HepG2 (cell line): ENCODE measurements around the gene TTC19. TPM values are rescaled to one million over a fixed set of nuclear protein-coding genes. Genes with fewer than 3 reads are reported as not detected.

ENCODE experiments used
- AHDC1 ChIP-seq: sonication (generic); formaldehyde crosslinking; IDR thresholded peaks from 2 replicates; pipeline ENCODE4 v1.5.1; 2020; ENCODE audit warnings: mild to moderate bottlenecking, missing genetic modification reagents, borderline replicate concordance
- ARID5B ChIP-seq: IDR thresholded peaks from 2 replicates; pipeline ENCODE4 v1.4.0; 2020; ENCODE audit warnings: mild to moderate bottlenecking, missing genetic modification reagents
- HNF4G ChIP-seq, 2 experiments: sonication (generic) in 1 of 2; formaldehyde crosslinking in 1 of 2; IDR thresholded peaks; 2 replicates each; pipeline versions ENCODE4 v1.4.0 to v1.6.1; 2011 to 2020; ENCODE audit warnings: borderline replicate concordance in 2 of 2, low read depth in 2 of 2, mild to moderate bottlenecking in 2 of 2, low read length in 1 of 2, missing genetic modification reagents in 1 of 2, moderate library complexity in 1 of 2
- MLLT10 ChIP-seq: sonication (generic); formaldehyde crosslinking; IDR thresholded peaks from 2 replicates; pipeline ENCODE4 v1.4.0; 2020; ENCODE audit warnings: missing genetic modification reagents
- SATB2 ChIP-seq: sonication (generic); formaldehyde crosslinking; IDR thresholded peaks from 2 replicates; pipeline ENCODE4 v1.5.0; 2020; ENCODE audit warnings: missing genetic modification reagents
- ZBTB10 ChIP-seq: sonication (generic); formaldehyde crosslinking; IDR thresholded peaks from 2 replicates; pipeline ENCODE4 v1.4.0; 2020; ENCODE audit warnings: missing genetic modification reagents, borderline replicate concordance
- ZNF362 ChIP-seq: sonication (generic); formaldehyde crosslinking; IDR thresholded peaks from 2 replicates; pipeline ENCODE4 v1.4.0; 2020; ENCODE audit warnings: missing genetic modification reagents, mild to moderate bottlenecking, borderline replicate concordance
- polyA plus RNA-seq, 8 experiments: library from polyadenylated mRNA; depleted of rRNA in 3 of 8; stranded (reverse) in 7 of 8; unstranded in 1 of 8; fragments of >200 nt; fragmentation: Illumina TruSeq in 4 of 8; extraction: Trizol in 4 of 8; gene quantifications; 2 replicates each; pipeline versions ENCODE4 v1.2.1 to v1.2.3, GENCODE V29; 2011 to 2016; ENCODE audit warnings: low read depth in 4 of 8, missing spikeins in 1 of 8, mixed read lengths in 1 of 8; ENCODE audit not compliant: insufficient read depth in 1 of 8
- total RNA-seq, 5 experiments: library from RNA; depleted of rRNA; stranded (reverse); fragments of >200 nt; fragmentation: Illumina TruSeq; extraction: Trizol; gene quantifications; 2 replicates each; pipeline ENCODE4 v1.2.3, GENCODE V29; 2016; ENCODE audit warnings: low read depth in 1 of 5

TTC19 gene
- total and polyA plus RNA-seq, 2 of the 13 experiments (the other 11 are each of a cell fraction or from before 2014, with no cell fraction given), result 4.4 to 24.3 TPM

GRCh38 chr17:15967706-15968399, 31.8 kb upstream of the TTC19 start (continued):
- TF ChIP-seq AHDC1 (CRISPR knock-in tag) (0 out of 2 replicates have a peak, but pooled peaks have one; percentile 26), MLLT10 (no peak), HNF4G (IDR thresholded peaks at IDR 0.05; ENCODE audit: borderline replicate concordance, low read depth, low read length) (peak; percentile 20; the same call in 1 of the 2 replicates), HNF4G (CRISPR knock-in tag; IDR thresholded peaks at IDR 0.05; ENCODE audit: borderline replicate concordance, low read depth) (no peak), SATB2 (CRISPR knock-in tag) (no peak), ZNF362 (peak; percentile 48; the same call in 1 of the 2 replicates), ARID5B (CRISPR knock-in tag) (peak; percentile 30; the same call in 1 of the 2 replicates), ZBTB10 (no peak)
